ENCODE measurements around the gene TCP11. TPM values are rescaled to one million over a fixed set of nuclear protein-coding genes. Genes with fewer than 3 reads are reported as not detected.
A peak's percentile ranks its signal among the peaks of the same experiment; 100 is the strongest.

The TCP11 gene
- total RNA-seq, 1 donor from 2014 or later = not detected

GRCh38 chr6:35078896-35079295 lies 62.2 kb downstream of the TCP11 start:
- DNase-seq (ENCODE audit: extremely low spot score, unreplicated experiment) = no peak
- no peaks in the 10 kb centered on the region for H3K27me3 Mint-ChIP-seq
- H3K4me3 Mint-ChIP-seq = no peak overlapping the region
- no peak for TF ChIP-seq CTCF (conservative IDR thresholded peaks at IDR 0.05)
- no peaks in the 10 kb centered on the region for H3K4me1 Mint-ChIP-seq (ENCODE audit: unreplicated experiment)
- H3K27ac Mint-ChIP-seq = no peak overlapping the region
- peaks cover 6% of the 10 kb centered on the region for H3K36me3 Mint-ChIP-seq
- H3K9me3 Mint-ChIP-seq = no peaks in the 10 kb centered on the region

GRCh38 chr6:35078226-35078850 lies 62.8 kb downstream of the TCP11 start:
- Mint-ChIP-seq H3K36me3 (peaks cover 9% of the 10 kb centered on the region), H3K27me3 (no peaks in the 10 kb centered on the region), H3K9me3 (no peaks in the 10 kb centered on the region), H3K27ac (no peak overlapping the region), H3K4me3 (no peak overlapping the region), H3K4me1 (ENCODE audit: unreplicated experiment) (no peaks in the 10 kb centered on the region)
- TF ChIP-seq CTCF (conservative IDR thresholded peaks at IDR 0.05) = no peak
- DNase-seq (ENCODE audit: extremely low spot score, unreplicated experiment) = no peak

GRCh38 chr6:35077713-35078105 lies 63.4 kb downstream of the TCP11 start:
- no peak for TF ChIP-seq CTCF (conservative IDR thresholded peaks at IDR 0.05)
- Mint-ChIP-seq H3K9me3 (no peaks in the 10 kb centered on the region), H3K36me3 (peaks cover 9% of the 10 kb centered on the region), H3K4me1 (ENCODE audit: unreplicated experiment) (no peaks in the 10 kb centered on the region), H3K27ac (no peak overlapping the region), H3K27me3 (no peaks in the 10 kb centered on the region), H3K4me3 (no peak overlapping the region)
- no peak for DNase-seq (ENCODE audit: extremely low spot score, unreplicated experiment)

GRCh38 chr6:35076997-35077712 lies 64.0 kb downstream of the TCP11 start:
- Mint-ChIP-seq H3K4me3 (no peak overlapping the region), H3K27ac (peak overlapping the region; percentile 2), H3K36me3 (peaks cover 9% of the 10 kb centered on the region), H3K9me3 (no peaks in the 10 kb centered on the region), H3K4me1 (ENCODE audit: unreplicated experiment) (no peaks in the 10 kb centered on the region), H3K27me3 (no peaks in the 10 kb centered on the region)
- TF ChIP-seq CTCF (conservative IDR thresholded peaks at IDR 0.05) = no peak
- DNase-seq (ENCODE audit: extremely low spot score, unreplicated experiment) = no peak

GRCh38 chr6:35073766-35074471 lies 67.2 kb downstream of the TCP11 start:
- H3K9me3 Mint-ChIP-seq = no peaks in the 10 kb centered on the region
- no peak for DNase-seq (ENCODE audit: extremely low spot score, unreplicated experiment)

More at GRCh38 chr6:35073766-35074471, 67.2 kb downstream of the TCP11 start:
- no peaks in the 10 kb centered on the region for H3K27me3 Mint-ChIP-seq
- no peak overlapping the region for H3K4me3 Mint-ChIP-seq
- H3K27ac Mint-ChIP-seq = no peak overlapping the region
- peaks cover 8% of the 10 kb centered on the region for H3K4me1 Mint-ChIP-seq (ENCODE audit: unreplicated experiment)
- H3K36me3 Mint-ChIP-seq = peaks cover 16% of the 10 kb centered on the region
- TF ChIP-seq CTCF (conservative IDR thresholded peaks at IDR 0.05) = no peak
